ENCODE results near the gene CLEC5A.

CLEC5A gene

DNA sequence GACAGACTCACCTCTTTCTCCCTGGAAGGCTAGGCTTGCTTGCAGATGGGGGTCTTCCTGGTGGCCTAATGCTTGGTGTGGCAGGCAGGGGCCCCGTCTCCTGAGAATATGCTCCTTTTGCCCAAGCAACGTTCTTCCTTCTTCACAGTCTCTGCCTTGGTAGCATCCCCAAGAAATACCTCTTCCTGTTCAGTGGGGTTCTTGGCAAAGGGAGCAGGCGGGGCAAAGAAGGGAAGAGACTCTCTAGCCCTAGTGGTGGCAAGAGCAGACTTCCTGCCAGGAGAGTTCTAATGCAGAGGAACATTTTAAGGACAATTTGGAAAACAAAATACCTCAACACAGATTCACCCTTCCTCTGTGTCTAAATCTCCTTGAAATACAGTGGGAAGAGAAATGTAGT is at the start of gene CLEC5A:
Gene CLEC5A (minus strand): TSS at position 179 of the 400 bp plus-strand sequence. CDS start 682 bp downstream, outside the sequence.
- TF ChIP-seq GATA3 (IDR thresholded peaks at IDR 0.05; ENCODE audit: low read depth, low read length) (no peak), GATA2 (IDR thresholded peaks at IDR 0.05; ENCODE audit: low read depth, low read length) (no peak)

DNA sequence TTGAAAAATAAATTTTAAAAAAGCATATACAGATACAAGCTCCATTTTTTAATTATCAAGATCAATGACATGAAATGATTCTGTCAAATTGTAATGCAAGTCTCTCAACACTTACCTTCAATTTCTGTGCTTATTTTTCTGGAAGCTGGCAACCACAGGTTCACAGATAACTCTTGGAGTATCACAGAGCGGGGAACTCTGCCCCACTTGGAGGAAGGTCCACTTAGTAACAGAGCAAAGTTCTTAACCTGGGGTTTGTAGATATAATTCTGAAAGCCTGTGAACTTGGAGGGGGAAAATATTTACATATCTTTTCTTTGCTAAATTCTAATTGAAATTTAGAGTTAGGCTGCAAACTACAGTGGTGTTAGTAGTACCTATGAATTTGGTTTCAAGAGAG is 46.6 kb upstream of the CLEC5A start:
- TF ChIP-seq GATA2 (IDR thresholded peaks at IDR 0.05; ENCODE audit: low read depth, low read length) = no peak
- TF ChIP-seq GATA3 (IDR thresholded peaks at IDR 0.05; ENCODE audit: low read depth, low read length) = no peak

DNA sequence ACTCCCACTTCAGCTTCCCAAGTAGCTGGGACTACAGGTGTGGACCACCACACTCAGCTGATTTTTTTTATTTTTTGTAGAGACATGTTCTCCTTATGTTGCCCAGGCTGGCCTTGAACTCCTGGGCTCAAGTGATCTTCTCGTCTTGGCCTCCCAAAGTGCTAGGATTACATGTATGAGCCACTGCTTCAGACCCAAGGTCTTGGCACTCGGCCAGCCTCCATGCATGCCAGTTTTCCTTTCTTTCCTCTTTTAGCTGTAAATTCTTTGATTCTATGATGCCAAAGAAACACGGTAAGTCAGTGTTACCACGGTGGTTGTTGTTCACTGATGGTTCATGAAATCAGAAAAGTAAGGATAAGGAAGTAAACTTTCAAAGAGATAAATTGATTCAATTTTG is 45.9 kb upstream of the CLEC5A start:
- no peak for TF ChIP-seq GATA2 (IDR thresholded peaks at IDR 0.05; ENCODE audit: low read depth, low read length)
- no peak for TF ChIP-seq GATA3 (IDR thresholded peaks at IDR 0.05; ENCODE audit: low read depth, low read length)

DNA sequence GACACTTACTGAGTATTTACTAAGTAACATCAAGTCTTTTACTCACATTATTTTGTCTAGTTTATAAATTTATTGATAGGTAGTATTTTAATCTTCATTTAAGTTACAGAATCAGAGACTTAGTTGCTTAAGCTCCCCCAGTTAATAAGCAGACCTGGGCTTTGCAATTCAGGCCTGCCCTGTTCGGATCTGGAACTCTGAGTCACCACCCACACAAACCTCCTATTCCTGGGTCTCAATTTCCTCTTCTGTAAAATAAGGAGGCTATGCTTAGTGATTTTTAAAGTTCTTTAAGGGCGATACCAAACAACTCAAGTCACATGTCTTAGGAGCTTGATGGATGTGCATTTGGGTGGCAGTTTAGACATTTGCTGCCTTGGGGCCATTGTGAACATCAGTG is 45.4 kb upstream of the CLEC5A start:
- TF ChIP-seq GATA3 (IDR thresholded peaks at IDR 0.05; ENCODE audit: low read depth, low read length) (no peak), GATA2 (IDR thresholded peaks at IDR 0.05; ENCODE audit: low read depth, low read length) (no peak)

DNA sequence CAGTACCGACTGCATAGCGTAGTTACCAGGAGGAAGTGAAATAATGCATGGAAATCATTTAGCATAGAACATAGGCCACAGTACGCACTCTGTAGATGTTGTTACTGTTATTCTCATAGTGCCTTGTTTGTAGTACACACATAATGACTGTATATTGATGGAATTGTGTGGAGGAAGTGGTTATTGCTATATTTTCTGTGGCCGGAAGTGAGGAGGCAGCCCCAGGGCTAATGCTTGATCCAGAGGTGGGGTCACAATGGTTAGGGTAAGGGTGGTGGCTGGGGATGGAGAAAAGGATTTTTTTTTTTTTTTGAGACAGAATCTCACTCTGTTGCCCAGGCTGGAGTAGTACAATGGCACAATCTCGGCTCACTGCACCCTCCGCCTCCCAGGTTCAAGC is 44.4 kb upstream of the CLEC5A start:
- TF ChIP-seq GATA3 (IDR thresholded peaks at IDR 0.05; ENCODE audit: low read depth, low read length) = no peak
- TF ChIP-seq GATA2 (IDR thresholded peaks at IDR 0.05; ENCODE audit: low read depth, low read length) = no peak

DNA sequence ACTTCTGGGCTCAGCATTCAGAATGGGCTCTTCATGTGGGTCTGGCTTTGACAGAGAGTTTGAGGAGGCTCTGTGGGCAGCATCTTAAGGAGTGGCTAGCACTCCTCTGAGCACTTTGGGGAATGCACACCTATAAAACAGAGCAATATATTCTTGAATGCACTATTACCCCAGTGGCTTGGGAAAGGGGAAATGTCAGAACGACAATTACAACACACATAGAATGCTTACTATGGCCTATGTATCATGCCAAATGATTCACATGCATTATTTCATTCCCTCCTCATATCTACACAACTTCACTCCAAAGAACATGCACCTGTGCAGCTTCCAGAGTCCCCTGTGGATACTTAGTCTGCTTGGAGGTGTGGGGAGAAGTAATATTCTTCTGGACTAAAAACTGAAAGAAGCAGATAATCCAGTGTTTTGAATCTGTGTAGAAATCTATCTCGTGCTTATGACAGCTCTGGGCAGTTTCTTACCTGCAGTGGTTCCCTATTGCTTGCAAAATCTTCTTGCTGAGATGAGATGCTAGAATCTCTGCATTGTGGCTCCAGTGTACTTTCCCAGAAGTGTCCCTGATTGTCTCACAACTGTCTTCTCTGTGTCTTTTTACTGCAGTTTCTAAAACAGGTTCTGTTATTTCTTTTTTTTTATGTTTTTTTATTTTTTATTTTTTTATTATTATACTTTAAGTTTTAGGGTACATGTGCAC is 43.4 kb upstream of the CLEC5A start:
- TF ChIP-seq GATA2 (IDR thresholded peaks at IDR 0.05; ENCODE audit: low read depth, low read length) = no peak
- no peak for TF ChIP-seq GATA3 (IDR thresholded peaks at IDR 0.05; ENCODE audit: low read depth, low read length)

DNA sequence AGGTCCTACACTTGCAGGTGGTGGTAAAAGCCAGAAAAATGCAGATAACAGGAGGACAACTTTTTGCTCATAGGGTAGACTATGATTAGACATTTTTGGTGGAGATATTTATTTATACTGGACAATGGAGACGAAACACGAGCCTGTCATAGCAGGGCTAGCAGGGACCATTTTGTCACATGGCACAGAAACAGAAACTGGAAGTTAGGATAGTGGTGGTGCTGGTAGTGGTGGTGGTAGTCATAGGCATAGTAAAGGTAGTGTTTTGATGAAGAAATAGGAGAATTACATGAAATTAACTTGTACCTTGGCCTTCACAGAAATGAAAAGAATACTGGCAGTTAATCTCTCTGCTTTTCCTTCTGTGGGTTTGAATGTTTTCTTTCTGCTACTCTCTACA is 40.1 kb upstream of the CLEC5A start:
- no peak for TF ChIP-seq GATA3 (IDR thresholded peaks at IDR 0.05; ENCODE audit: low read depth, low read length)
- no peak for TF ChIP-seq GATA2 (IDR thresholded peaks at IDR 0.05; ENCODE audit: low read depth, low read length)

DNA sequence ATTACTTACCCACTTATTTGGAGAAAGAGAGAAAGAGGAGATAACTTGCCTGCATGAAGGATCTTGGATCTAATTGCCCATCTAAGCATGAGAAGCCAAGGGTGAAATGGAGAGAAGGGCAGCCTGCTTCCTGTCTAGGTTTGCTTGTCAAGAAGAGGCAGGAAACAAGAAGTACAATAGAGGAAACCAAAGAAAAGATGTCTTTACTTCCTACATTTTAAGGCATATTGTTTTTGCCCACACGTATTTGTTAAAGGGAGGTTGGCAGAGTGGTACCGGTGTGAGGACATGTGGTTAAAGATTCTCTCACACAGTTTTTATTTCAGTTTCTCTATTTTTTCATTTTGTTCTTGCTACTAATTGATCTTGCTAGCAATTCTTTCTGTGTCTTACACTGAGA is 32.8 kb upstream of the CLEC5A start:
- TF ChIP-seq GATA3 (IDR thresholded peaks at IDR 0.05; ENCODE audit: low read depth, low read length) (no peak), GATA2 (IDR thresholded peaks at IDR 0.05; ENCODE audit: low read depth, low read length) (no peak)

DNA sequence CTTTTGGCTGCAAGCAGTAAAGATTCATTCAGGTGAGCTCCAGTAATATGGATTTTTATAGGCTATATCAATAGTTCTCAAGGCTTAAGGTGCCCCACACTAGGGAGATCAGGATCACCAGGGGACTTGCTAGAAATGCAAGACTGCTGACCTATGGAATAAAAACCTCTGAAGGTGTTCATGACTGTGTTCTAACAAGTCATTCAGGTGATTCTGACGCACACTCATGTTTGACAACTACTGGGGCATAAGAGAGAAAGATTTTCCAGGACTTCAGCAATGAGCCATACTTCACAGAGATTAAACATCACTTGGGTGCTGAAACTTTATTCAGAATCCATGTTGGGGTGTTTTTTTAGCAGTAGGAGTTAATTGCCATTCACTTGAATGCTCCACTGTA is 31.6 kb upstream of the CLEC5A start:
- no peak for TF ChIP-seq GATA2 (IDR thresholded peaks at IDR 0.05; ENCODE audit: low read depth, low read length)

DNA sequence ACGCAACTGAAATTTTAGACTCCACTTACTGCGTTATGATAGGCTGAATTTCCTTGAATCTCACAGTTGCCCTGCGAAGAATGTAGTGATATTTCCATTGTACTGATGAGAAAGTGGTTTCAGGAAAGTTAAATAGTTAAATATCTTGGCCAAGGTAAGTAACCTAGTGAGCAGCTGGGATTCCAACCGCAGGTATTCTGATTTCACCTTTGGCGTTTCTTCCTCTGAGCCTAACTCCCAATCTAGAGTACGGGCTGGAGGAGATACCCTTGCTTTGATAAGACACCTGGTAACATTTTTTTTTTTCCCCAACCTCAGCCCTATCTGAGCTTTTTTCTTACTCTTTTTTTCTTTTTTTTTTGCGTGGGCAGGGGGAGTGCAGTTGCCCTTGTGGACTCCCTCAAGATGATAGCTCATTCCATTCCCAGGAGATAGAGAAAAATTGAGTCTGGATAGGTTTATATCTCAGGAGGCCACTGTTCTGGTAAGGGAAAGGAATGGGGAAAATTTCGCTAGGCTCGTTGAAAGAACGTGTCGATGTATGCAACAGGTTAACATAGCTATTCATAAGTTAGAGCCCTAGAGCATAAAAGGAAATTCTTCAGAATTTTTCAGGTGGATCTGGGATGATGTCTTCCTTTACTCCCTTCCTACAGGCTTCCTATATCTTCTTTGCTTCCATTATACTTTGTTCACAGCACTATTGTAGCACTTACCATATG is 29.9 kb upstream of the CLEC5A start:
- TF ChIP-seq GATA3 (IDR thresholded peaks at IDR 0.05; ENCODE audit: low read depth, low read length) = no peak
- TF ChIP-seq GATA2 (IDR thresholded peaks at IDR 0.05; ENCODE audit: low read depth, low read length) = no peak

DNA sequence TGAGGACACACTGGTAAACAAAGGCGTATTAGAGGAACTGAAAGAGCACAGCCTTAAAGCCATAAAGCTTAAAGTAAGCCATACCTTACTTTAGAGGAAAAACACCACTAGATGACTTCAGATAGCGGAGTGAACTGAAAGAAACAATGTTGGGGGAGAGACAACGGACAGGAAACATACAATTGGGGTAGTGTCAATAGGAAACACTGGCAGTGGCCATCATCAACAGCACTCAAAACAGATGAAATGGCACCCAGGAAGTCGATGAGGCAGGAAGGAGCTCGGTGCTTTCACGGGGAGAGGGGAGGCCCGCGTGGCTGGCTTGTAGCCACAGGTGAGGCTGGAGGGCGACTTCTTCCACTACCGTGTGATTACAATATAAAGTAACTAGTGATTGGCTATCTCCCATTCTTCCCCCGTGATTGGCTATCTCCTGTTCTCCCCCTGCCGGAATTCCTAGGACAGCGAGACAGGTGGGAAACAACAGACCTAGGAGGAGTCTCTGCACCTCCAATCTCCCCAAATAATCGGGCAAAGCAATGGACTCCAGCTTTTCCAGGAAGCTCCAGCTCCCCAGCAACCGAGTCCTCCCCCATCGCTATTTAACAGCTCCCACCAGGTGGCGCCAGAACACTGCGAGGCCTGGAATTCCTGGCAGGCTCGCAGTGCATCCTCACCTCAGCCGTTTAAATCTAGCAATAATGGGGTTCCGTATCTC is 29.2 kb upstream of the CLEC5A start:
- no peak for TF ChIP-seq GATA3 (IDR thresholded peaks at IDR 0.05; ENCODE audit: low read depth, low read length)
- TF ChIP-seq GATA2 (IDR thresholded peaks at IDR 0.05; ENCODE audit: low read depth, low read length) = no peak

DNA sequence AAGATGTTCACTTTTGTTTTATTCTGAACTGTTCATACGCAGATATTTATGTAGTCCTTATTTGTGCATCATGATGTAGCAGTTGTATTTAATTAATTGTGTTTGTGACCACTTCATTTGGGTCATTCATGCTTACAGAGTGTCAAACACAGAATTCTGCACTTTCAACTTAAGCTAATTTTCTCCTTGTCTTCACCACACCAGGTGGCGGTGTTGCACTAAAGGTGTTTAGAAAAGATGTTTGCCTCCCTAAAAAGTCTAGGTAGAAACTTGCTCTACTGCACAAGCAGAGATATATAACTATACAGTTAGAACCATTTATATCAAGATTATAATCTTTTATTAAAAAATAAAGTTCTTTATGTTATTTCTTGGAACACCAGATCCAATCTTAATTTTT is 28.1 kb upstream of the CLEC5A start:
- TF ChIP-seq GATA3 (IDR thresholded peaks at IDR 0.05; ENCODE audit: low read depth, low read length) (no peak), GATA2 (IDR thresholded peaks at IDR 0.05; ENCODE audit: low read depth, low read length) (no peak)

DNA sequence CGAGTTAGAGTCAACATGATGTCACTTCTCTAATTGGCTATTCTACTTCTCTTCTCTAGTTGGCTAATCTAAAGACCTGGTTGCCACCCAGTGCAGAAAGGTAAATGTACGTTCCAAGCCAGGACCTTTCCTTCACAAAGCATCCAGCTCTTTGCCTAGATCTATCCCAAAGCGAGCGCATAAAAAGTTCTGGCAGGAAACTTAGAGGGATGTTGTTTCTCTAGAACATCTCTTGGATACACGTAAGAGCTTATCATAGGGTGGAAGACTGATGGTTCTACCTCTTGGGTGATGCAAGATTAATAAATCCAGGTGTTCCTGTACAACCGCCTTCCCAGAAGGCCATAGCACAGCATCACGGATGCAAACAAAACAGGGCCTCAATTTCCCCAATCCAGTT is 26.9 kb upstream of the CLEC5A start, which contains the start of gene TAS2R38:
Gene TAS2R38 (minus strand): TSS at position 101 of the 400 bp plus-strand sequence. CDS start 84 bp downstream, at position 17.
- TF ChIP-seq GATA3 (IDR thresholded peaks at IDR 0.05; ENCODE audit: low read depth, low read length) (no peak), GATA2 (IDR thresholded peaks at IDR 0.05; ENCODE audit: low read depth, low read length) (no peak)

DNA sequence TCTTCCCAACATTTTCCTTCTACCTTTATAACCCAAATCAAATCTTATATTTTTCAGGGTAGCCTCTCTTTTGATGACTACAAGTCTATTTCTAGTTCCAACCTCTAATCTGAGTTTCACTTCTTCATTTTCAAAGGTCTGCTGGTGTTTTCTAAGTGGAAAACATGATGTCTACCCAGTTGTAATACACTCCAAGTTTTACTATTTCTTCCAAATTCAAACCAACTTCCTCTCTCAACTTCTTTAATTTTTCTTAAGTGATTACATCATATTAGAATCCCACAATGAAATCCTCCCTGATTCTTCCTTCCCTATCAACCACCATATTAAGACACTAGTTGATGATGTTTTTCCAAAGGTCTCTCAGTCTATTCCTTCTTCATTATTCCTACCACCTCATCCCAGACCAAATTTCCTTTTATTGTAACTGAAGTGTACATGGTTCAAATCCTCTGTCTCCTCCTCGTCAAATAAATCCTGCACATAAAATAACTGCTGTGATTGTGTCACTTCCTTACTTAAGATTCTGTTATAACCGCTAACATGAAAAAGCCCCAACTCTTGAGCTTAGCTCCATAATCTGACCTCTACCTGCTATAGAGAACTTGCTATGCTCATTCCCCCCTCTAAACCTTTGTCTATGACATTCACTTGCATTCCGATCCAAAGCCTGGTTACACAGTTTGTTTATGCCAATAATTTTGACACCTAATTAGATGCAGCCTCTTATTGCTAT is 14.1 kb upstream of the CLEC5A start:
- TF ChIP-seq GATA2 (IDR thresholded peaks at IDR 0.05; ENCODE audit: low read depth, low read length) = no peak
- no peak for TF ChIP-seq GATA3 (IDR thresholded peaks at IDR 0.05; ENCODE audit: low read depth, low read length)
